Hepatocyte (in vitro differentiated cells): ENCODE data around the gene CENPA. TPM values are rescaled to one million over a fixed set of nuclear protein-coding genes. Genes with fewer than 3 reads are reported as not detected.
"Not testable (repeated sequence)": the region's sequence is repeated elsewhere in the genome, so short reads cannot be mapped to it uniquely, and the experiment has no call there.

Experiments
- DNase-seq: peaks from one replicate; pipeline ENCODE4 v3.0.0-alpha.2; 2016; ENCODE audit warnings: low spot score
- H2AFZ ChIP-seq: fragments of 200-600 bp; sonication (generic); 2 replicates; pipeline ENCODE4 v1.6.0; 2016; ENCODE audit warnings: antibody characterized with exemption, mild to moderate bottlenecking
- H3K27ac ChIP-seq: fragments of 200-600 bp; sonication (generic); 2 replicates; pipeline ENCODE4 v1.5.1; 2016; ENCODE audit warnings: mild to moderate bottlenecking
- H3K27me3 ChIP-seq: fragments of 200-600 bp; sonication (generic); 2 replicates; pipeline ENCODE4 v1.6.1; 2016
- H3K36me3 ChIP-seq: fragments of 200-600 bp; sonication (generic); replicated peaks from 2 replicates; pipeline ENCODE4 v1.5.1; 2016; ENCODE audit warnings: low read depth; ENCODE audit not compliant: insufficient read depth
- H3K4me1 ChIP-seq: fragments of 200-600 bp; sonication (generic); 2 replicates; pipeline ENCODE4 v1.5.1; 2016; ENCODE audit warnings: mild to moderate bottlenecking, moderate library complexity; ENCODE audit not compliant: insufficient read depth
- H3K4me2 ChIP-seq: fragments of 200-600 bp; sonication (generic); 2 replicates; pipeline ENCODE4 v1.6.0; 2016
- H3K4me3 ChIP-seq: fragments of 200-600 bp; sonication (generic); 2 replicates; pipeline ENCODE4 v1.5.1; 2016; ENCODE audit warnings: mild to moderate bottlenecking
- H3K79me2 ChIP-seq: fragments of 200-600 bp; sonication (generic); 2 replicates; pipeline ENCODE4 v1.6.0; 2017; ENCODE audit warnings: mild to moderate bottlenecking
- H3K9me2 ChIP-seq: fragments of 200-600 bp; sonication (generic); replicated peaks from 2 replicates; pipeline ENCODE4 v1.6.0; 2017; ENCODE audit warnings: mild to moderate bottlenecking; ENCODE audit not compliant: insufficient read depth
- H3K9me3 ChIP-seq: fragments of 200-600 bp; sonication (generic); 2 replicates; pipeline ENCODE4 v1.5.1; 2016; ENCODE audit warnings: low read depth, mild to moderate bottlenecking
- H4K20me1 ChIP-seq: fragments of 200-600 bp; sonication (generic); 2 replicates; pipeline ENCODE4 v1.6.0; 2016; ENCODE audit warnings: mild to moderate bottlenecking; ENCODE audit not compliant: insufficient read depth, poor library complexity, severe bottlenecking
- CTCF ChIP-seq: fragments of 200-600 bp; sonication (generic); IDR thresholded peaks from 2 replicates; pipeline ENCODE4 v1.5.1; 2016; ENCODE audit warnings: antibody characterized with exemption, mild to moderate bottlenecking; ENCODE audit not compliant: poor library complexity
- EZH2 ChIP-seq: fragments of 200-600 bp; sonication (generic); IDR thresholded peaks from 2 replicates; pipeline ENCODE4 v1.6.1; 2016; ENCODE audit warnings: antibody characterized with exemption, mild to moderate bottlenecking, borderline replicate concordance
- EZH2phosphoT487 ChIP-seq: fragments of 200-600 bp; sonication (generic); IDR thresholded peaks from one replicate; pipeline ENCODE4 v1.6.1; 2018; ENCODE audit warnings: antibody characterized with exemption, mild to moderate bottlenecking, low read depth, moderate library complexity; ENCODE audit not compliant: unreplicated experiment, severe bottlenecking
- WGBS: methylation state at CpG from one replicate; pipeline ENCODE4 v1.1.6; 2016; ENCODE audit warnings: low lambda C conversion rate; ENCODE audit errors: missing lambda C conversion rate; 5-methylcytosine and 5-hydroxymethylcytosine counted together
- polyA plus RNA-seq: library from polyadenylated mRNA; unstranded; fragments of >200 nt; fragmentation: Nextera tagmentation; extraction: Ambion mirVana; gene quantifications from 2 replicates; pipeline ENCODE4 v1.2.1, GENCODE V29; 2016
- total RNA-seq: library from RNA; depleted of rRNA; stranded (reverse); fragments of >200 nt; gene quantifications from 2 replicates; pipeline ENCODE4 v1.2.3, GENCODE V29; 2014

CENPA gene
- total and polyA plus RNA-seq, 2 experiments from 2014 or later = 1.7 to 5.5 TPM

GRCh38 chr2:26750467-26750866, 35.4 kb upstream of the CENPA start:
- Histone ChIP-seq H3K4me2 (peak overlapping the region; percentile 61), H2AFZ (peak overlapping the region; percentile 67), H3K4me1 (peaks cover 14% of the 10 kb centered on the region), H3K27ac (peak overlapping the region; percentile 91)
- H3K79me2 ChIP-seq, H3K9me2 ChIP-seq, H3K9me3 ChIP-seq, H3K4me3 ChIP-seq, H3K27me3 ChIP-seq, DNase-seq, H4K20me1 ChIP-seq, H3K36me3 ChIP-seq: not testable (repeated sequence)
- WGBS = 47% methylated on average over 11 of the region's 11 CpGs

- WGBS = 78% methylated on average over 3 of the region's 3 CpGs
- H3K36me3 ChIP-seq = no peaks in the 10 kb centered on the region
- H3K9me2 ChIP-seq = no peaks in the 10 kb centered on the region
- H3K4me3 ChIP-seq = no peak overlapping the region
- no peaks in the 10 kb centered on the region for H3K79me2 ChIP-seq
- no peak for DNase-seq
- no peaks in the 10 kb centered on the region for H4K20me1 ChIP-seq
- H3K9me3 ChIP-seq = no peaks in the 10 kb centered on the region
- H3K4me1 ChIP-seq = peaks cover 16% of the 10 kb centered on the region
- no peaks in the 10 kb centered on the region for H3K27me3 ChIP-seq
- no peak overlapping the region for H3K27ac ChIP-seq
- H2AFZ ChIP-seq = no peak overlapping the region
- no peak overlapping the region for H3K4me2 ChIP-seq
- no peak for TF ChIP-seq EZH2
- no peak for TF ChIP-seq EZH2phosphoT487
- no peak for TF ChIP-seq CTCF
These were observed 33.2 kb upstream of the CENPA start for GRCh38 chr2:26752656-26753055.

GRCh38 chr2:26754539-26754938, 31.3 kb upstream of the CENPA start:
- H3K27ac ChIP-seq = no peak overlapping the region
- WGBS = 92% methylated on average over 4 of the region's 4 CpGs
- no peaks in the 10 kb centered on the region for H3K36me3 ChIP-seq
- H3K4me3 ChIP-seq = no peak overlapping the region
- no peak for DNase-seq
- peaks cover 21% of the 10 kb centered on the region for H3K4me1 ChIP-seq
- H3K4me2 ChIP-seq = no peak overlapping the region
- no peaks in the 10 kb centered on the region for H3K79me2 ChIP-seq
- TF ChIP-seq EZH2 (no peak), CTCF (no peak), EZH2phosphoT487 (no peak)
- no peaks in the 10 kb centered on the region for H3K9me3 ChIP-seq
- H4K20me1 ChIP-seq = no peaks in the 10 kb centered on the region
- H3K27me3 ChIP-seq = no peaks in the 10 kb centered on the region
- H2AFZ ChIP-seq = no peak overlapping the region
- H3K9me2 ChIP-seq = no peaks in the 10 kb centered on the region

- H3K9me2 ChIP-seq = no peaks in the 10 kb centered on the region
- no peaks in the 10 kb centered on the region for H3K79me2 ChIP-seq
- no peak overlapping the region for H2AFZ ChIP-seq
- no peaks in the 10 kb centered on the region for H3K9me3 ChIP-seq
- H3K4me2 ChIP-seq = no peak overlapping the region
- TF ChIP-seq EZH2 (no peak), CTCF (no peak), EZH2phosphoT487 (no peak)
- no peaks in the 10 kb centered on the region for H3K36me3 ChIP-seq
- no peak for DNase-seq
- whole genome bisulfite sequencing = 73% methylated on average over 4 of the region's 4 CpGs
- peaks cover 16% of the 10 kb centered on the region for H3K4me1 ChIP-seq
- no peak overlapping the region for H3K27ac ChIP-seq
- H4K20me1 ChIP-seq = no peaks in the 10 kb centered on the region
- H3K4me3 ChIP-seq = no peak overlapping the region
- H3K27me3 ChIP-seq = no peaks in the 10 kb centered on the region
These were observed 30.7 kb upstream of the CENPA start for GRCh38 chr2:26754972-26755670.
